HG03521 (cell line): ENCODE data around the gene CFAP20DC.
"Not testable (repeated sequence)": the region's sequence is repeated elsewhere in the genome, so short reads cannot be mapped to it uniquely, and the experiment has no call there.

Source experiments
- ATAC-seq: cut with Tn5 transposase; IDR thresholded peaks from one replicate; pipeline ENCODE4 v1.9.1; 2021; ENCODE audit warnings: mild to moderate bottlenecking, moderate library complexity; ENCODE audit not compliant: unreplicated experiment

The CFAP20DC gene

GRCh38 chr3:58874795-58875194, 175.0 kb downstream of the CFAP20DC start:
- ATAC-seq, result peak; percentile 78

DNA sequence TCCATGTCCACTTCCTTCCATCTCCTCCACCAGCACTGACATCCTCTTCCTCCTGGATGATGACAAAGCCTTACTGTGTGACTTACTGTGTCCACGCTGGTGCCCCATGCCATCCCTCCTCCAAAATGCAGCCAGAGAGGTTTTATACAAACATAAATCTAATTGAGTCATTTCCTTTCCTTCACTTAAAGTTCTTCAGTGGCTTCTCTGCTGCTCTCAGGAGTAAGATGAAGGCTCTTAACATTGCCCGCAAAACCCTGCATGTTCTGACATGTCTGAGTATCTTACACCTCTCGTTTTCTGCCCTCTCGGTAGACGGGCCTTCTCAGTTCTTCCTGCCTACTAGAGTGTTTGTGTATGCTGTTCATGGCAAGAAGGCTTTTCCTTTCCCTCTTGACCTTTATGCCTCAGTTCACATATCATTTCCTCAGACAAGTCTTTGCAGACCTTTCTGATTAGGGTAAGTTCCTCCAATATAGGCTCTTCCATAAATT, 175.5 kb downstream of the CFAP20DC start:
- ATAC-seq, result peak; percentile 59

DNA sequence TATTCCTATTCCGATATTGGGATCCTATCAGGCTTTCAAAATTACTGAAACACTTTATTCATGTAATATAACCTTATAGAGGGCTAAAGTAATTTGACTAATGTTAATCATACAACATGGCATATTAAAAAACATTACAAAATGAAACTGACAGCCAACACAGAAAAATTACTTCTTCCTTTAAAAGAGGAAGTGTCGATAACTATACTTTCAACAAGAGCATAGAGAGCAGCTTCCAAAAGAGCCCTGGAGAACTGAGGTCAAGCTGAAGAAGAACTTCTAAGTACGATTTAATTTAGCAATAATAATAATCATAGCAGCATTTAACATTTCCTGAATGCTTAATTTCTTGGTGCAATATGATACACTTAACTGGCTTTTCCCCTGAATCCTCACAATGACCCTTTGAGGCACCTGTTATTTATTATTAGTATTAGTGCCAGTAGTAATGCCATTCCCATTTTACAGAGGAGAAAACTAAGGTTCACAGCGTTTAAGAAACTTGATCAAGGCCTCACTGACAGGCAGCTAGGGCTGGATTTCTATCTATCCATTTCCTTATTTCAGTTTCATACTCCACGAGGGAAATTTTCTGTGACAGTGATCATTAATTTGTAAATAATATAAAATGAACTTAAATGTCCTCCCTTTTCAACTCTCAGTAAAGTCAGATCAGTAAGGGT, 181.6 kb downstream of the CFAP20DC start:
- no peak for ATAC-seq

- no peak for ATAC-seq
Measured at GRCh38 chr3:58867621-58868020, 182.2 kb downstream of the CFAP20DC start.

- no peak for ATAC-seq
Measured at GRCh38 chr3:58866079-58866478, 183.7 kb downstream of the CFAP20DC start.

DNA sequence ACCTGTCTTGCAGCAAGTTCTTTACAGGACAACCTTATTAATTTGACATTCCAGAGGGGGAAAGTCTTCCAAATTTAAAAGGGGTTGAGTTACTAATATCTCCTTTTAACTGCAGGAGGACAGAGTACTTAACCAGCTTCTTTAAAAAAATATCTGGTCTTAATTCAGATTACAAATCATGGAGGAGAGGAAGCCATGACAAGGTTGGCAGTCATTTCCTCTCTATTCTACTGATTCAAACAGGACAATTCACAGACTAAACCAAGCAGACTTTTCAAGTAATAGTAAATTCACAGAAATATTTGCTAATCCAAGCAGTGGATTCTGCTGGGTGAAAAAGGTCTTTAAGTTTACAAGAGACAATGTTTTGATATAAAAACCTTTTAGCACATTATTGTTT, 185.3 kb downstream of the CFAP20DC start:
- no peak for ATAC-seq

GRCh38 chr3:58863206-58863605, 186.6 kb downstream of the CFAP20DC start:
- ATAC-seq, result no peak

DNA sequence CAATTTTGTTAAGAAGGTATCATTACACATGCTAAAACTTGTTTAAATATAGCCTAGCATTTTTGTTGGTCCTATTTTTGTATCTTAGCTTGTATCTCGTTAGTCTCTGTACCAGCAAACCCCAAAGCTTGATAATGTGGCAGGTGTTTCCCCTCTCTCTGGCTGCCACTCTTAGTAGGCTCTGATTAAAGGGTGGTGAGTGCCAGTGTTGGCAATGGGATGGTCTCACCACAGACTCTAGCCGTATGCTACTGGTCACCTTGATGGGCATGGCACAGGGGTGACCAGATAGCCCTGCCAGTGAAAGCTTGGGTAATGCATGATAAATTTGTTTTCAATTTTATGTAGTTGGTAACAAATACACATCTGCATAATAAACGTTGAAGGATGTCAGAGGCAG, 188.3 kb downstream of the CFAP20DC start:
- ATAC-seq, result no peak

GRCh38 chr3:58858126-58858525, 191.7 kb downstream of the CFAP20DC start:
- ATAC-seq, result no peak

GRCh38 chr3:58857402-58857801, 192.4 kb downstream of the CFAP20DC start:
- no peak for ATAC-seq

- ATAC-seq, result no peak
Measured at GRCh38 chr3:58848826-58849225, 201.0 kb downstream of the CFAP20DC start.

GRCh38 chr3:58842050-58842747, 207.6 kb downstream of the CFAP20DC start:
- ATAC-seq, result not testable (repeated sequence)

GRCh38 chr3:58840949-58841348, 208.9 kb downstream of the CFAP20DC start:
- no peak for ATAC-seq

DNA sequence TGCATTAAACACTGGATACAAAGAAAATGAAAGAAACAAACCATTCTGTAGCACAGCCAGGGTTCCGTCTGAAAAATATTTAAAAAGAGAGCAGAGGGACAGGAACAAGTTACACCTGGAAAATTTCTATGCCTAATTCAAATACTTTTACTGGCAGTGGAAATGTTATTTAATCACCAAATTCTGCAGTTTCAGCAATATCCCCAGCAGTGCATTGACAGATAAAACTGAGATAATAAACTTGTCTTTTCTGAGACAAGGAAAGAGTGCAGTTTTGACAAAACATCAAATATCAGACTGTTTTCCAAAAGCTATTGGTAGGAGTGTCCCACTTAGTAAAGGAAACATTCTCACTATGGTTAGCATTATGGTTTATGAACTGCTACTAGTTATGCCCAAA, 209.9 kb downstream of the CFAP20DC start:
- no peak for ATAC-seq

- no peak for ATAC-seq
Measured at GRCh38 chr3:58839187-58839586, 210.6 kb downstream of the CFAP20DC start.

DNA sequence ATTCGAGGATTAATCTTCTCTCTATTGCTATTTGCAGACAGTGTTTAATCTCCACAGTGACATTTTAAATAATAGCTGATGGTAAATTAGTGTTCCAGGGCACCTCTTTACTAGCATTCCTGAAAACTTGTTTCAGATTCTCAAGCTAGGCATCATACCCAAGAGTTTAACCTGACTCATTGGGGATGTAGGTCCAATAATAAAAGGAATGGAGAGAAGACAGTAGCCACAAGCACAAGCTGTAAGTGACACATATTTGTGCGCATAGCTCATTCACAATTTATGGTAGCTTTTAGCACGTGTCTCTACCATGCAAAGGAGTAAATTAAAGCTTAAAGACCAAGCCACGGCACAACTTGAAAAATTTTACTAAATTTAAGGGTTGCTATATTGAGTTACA, 212.0 kb downstream of the CFAP20DC start:
- ATAC-seq, result no peak

DNA sequence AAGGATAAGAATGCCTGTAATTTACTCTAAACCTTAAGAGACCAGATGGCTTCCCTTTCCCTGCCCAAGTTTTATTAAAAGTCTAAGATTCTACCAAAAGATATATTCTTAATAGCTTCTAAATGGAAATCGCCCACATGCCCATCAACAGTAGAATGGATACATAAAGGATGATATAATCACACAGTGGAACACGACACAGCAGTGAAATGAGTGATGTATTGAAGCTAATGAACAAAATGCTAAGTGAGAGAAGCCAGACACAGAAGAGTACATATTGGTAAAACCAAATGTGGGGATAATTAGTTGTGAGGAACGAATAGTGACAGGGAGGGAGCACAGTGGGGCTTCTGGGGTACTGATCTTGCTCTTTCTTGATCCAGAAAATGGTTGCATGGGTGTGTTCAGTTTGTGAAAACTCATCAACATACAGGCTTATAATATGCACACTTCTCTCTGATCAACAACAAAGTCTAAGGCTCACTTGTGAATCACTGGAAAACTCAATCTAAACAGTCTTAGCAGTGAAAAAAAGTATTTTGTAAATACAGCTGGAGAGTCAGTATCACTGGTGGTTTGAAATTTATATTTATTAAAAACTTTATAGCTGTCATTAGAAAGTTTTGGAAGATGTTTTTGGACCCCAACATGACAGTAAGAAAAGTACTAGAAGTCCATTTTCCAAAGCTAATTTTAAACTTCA, 212.5 kb downstream of the CFAP20DC start:
- no peak for ATAC-seq

- no peak for ATAC-seq
Measured at GRCh38 chr3:58835086-58835485, 214.7 kb downstream of the CFAP20DC start.

- no peak for ATAC-seq
Measured at GRCh38 chr3:58833491-58833890, 216.3 kb downstream of the CFAP20DC start.

DNA sequence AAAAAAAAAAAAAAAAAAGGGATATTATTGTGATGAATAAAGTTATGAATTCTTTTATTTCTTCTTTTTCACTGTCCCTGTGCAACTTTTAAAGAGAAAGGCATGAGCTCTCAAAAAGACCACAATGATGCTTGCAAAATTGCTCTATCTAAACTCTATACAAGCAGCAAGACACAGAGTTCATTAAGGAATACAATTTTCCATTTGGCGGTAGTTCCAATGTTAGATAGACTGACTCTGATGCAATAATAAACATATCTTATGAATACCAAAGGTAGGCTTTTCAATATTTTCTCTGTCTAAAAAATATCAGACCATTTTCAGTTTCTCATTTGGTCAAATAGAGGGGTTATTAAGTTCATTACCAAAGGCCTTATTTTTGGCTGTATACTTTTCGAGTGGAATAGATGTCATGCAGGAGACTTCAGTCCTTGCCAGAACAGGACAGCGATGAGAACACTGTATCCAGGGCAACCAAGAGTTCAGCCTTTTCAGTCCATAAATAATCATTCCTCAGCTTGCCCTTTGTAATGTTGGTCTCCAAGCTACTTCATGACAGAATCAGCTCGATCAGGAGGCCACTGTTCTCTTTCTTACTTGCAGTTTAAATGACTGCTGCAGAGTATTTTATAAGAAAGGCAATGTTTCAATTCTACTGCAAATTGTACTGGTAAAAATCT, 220.4 kb downstream of the CFAP20DC start:
- ATAC-seq, result no peak

GRCh38 chr3:58824777-58825176, 225.0 kb downstream of the CFAP20DC start:
- no peak for ATAC-seq
